Cerebellar nuclear complex (tissue), 1 donor: ENCODE measurements around the gene ERICH2.

Source experiments
- DNase-seq, 2 experiments: peaks; one replicate each; lab custom pipeline; 2025; lab: John Stamatoyannopoulos, UW

The ERICH2 gene

GRCh38 chr2:170763232-170763631 is 6.9 kb upstream of the ERICH2 start:
- DNase-seq, result no peak

GRCh38 chr2:170764880-170765261 is 5.3 kb upstream of the ERICH2 start:
- no peak for DNase-seq

GRCh38 chr2:170766693-170767092 is 3.5 kb upstream of the ERICH2 start:
- DNase-seq, result no peak

- no peak for DNase-seq
Observed at GRCh38 chr2:170770606-170771420, 635 bp downstream of the ERICH2 start.

GRCh38 chr2:170771421-170771937 is 1.3 kb downstream of the ERICH2 start:
- no peak for DNase-seq

- DNase-seq, result no peak
Observed at GRCh38 chr2:170772295-170772694, 2.1 kb downstream of the ERICH2 start.

- no peak for DNase-seq
Observed at GRCh38 chr2:170774074-170774473, 3.9 kb downstream of the ERICH2 start.

- no peak for DNase-seq
Observed at GRCh38 chr2:170778900-170779299, 8.7 kb downstream of the ERICH2 start.

- no peak for DNase-seq
Observed at GRCh38 chr2:170779304-170779703, 9.1 kb downstream of the ERICH2 start.

GRCh38 chr2:170782673-170783072 is 12.5 kb downstream of the ERICH2 start:
- no peak for DNase-seq

GRCh38 chr2:170783549-170783948 is 13.4 kb downstream of the ERICH2 start:
- no peak for DNase-seq

GRCh38 chr2:170798996-170799395 is 28.8 kb downstream of the ERICH2 start:
- no peak for DNase-seq

GRCh38 chr2:170806548-170806947 is 36.4 kb downstream of the ERICH2 start:
- DNase-seq, result no peak

- no peak for DNase-seq
Observed at GRCh38 chr2:170812710-170813600, 42.8 kb downstream of the ERICH2 start.

GRCh38 chr2:170813611-170814532 is 43.7 kb downstream of the ERICH2 start:
- DNase-seq, result no peak

GRCh38 chr2:170814533-170815230 is 44.5 kb downstream of the ERICH2 start:
- no peak for DNase-seq

- no peak for DNase-seq
Observed at GRCh38 chr2:170815311-170815710, 45.1 kb downstream of the ERICH2 start.

- no peak for DNase-seq
Observed at GRCh38 chr2:170815746-170816503, 45.7 kb downstream of the ERICH2 start.

GRCh38 chr2:170816504-170817092 is 46.4 kb downstream of the ERICH2 start, which contains the start of gene GAD1:
TSS of gene GAD1 (plus strand) at chr2:170816887. CDS start at chr2:170818592, 1,705 bp downstream.
- no peak for DNase-seq
